Measurements from ENCODE around the gene RBMXL3.
"Not testable (repeated sequence)": the region's sequence is repeated elsewhere in the genome, so short reads cannot be mapped to it uniquely, and the experiment has no call there.

- TF ChIP-seq, protein P1, sequence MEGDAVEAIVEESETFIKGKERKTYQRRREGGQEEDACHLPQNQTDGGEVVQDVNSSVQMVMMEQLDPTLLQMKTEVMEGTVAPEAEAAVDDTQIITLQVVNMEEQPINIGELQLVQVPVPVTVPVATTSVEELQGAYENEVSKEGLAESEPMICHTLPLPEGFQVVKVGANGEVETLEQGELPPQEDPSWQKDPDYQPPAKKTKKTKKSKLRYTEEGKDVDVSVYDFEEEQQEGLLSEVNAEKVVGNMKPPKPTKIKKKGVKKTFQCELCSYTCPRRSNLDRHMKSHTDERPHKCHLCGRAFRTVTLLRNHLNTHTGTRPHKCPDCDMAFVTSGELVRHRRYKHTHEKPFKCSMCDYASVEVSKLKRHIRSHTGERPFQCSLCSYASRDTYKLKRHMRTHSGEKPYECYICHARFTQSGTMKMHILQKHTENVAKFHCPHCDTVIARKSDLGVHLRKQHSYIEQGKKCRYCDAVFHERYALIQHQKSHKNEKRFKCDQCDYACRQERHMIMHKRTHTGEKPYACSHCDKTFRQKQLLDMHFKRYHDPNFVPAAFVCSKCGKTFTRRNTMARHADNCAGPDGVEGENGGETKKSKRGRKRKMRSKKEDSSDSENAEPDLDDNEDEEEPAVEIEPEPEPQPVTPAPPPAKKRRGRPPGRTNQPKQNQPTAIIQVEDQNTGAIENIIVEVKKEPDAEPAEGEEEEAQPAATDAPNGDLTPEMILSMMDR (conservative IDR thresholded peaks at IDR 0.05) = not testable (repeated sequence)
- not testable (repeated sequence) for TF ChIP-seq EZH2 (IDR thresholded peaks at IDR 0.05; ENCODE audit: low read depth)
Observed at GRCh38 chrX:115209547-115209946, 20.3 kb downstream of the RBMXL3 start.
